ENCODE measurements around the gene HOXB8. TPM values are rescaled to one million over a fixed set of nuclear protein-coding genes. Genes with fewer than 3 reads are reported as not detected.
A peak's percentile ranks its signal among the peaks of the same experiment; 100 is the strongest.

HOXB8 gene
- total RNA-seq (not detected), polyA plus RNA-seq (0.07 TPM)
- long read RNA-seq, donor 1, result 0 reads
- long read RNA-seq, donor 2, result 0 reads
- long read RNA-seq, donor 3, result 0 reads
- long read RNA-seq, donor 4, result 0 reads
- long read RNA-seq, donor 5, partial matches to known transcripts, result 0 of 5 reads
- long read RNA-seq, donor 5, other reads (novel, unspliced or antisense), result 0 of 5 reads
- long read RNA-seq, donor 6, result 0 reads
- long read RNA-seq, donor 7, result 0 reads
- long read RNA-seq, donor 8, result 0 reads
- long read RNA-seq, donor 9, result 0 reads
- long read RNA-seq, donor 10, result 0 reads

GRCh38 chr17:48615047-48615962 lies at the start of gene HOXB8:
Gene HOXB8 (minus strand): TSS chr17:48615292. CDS start chr17:48614704, 588 bp downstream.
- 17% methylated on average over 41 of the region's 41 CpGs for whole genome bisulfite sequencing
- Histone ChIP-seq H3K36me3 (ENCODE audit: control insufficient read depth in 2 of 2, insufficient read depth in 2 of 2, low read length in 1 of 2) (no peaks in the 10 kb centered on the region), H3K27me3 (ENCODE audit: control insufficient read depth in 2 of 2, insufficient read depth in 1 of 2, low read length in 1 of 2) (peaks cover 90 to 100% of the 10 kb centered on the region in 2 donors), H3K9me3 (ENCODE audit: control insufficient read depth in 2 of 2, insufficient read depth in 1 of 2, low read length in 1 of 2) (peaks cover 1 to 34% of the 10 kb centered on the region in 2 donors), H3K27ac (ENCODE audit: low read depth in 1 of 2, low read length in 1 of 2) (no peak within 1 kb of the TSS), H3K4me3 (ENCODE audit: low read length in 2 of 2) (no peak within 1 kb of the TSS), H3K4me1 (ENCODE audit: control insufficient read depth in 2 of 2, insufficient read depth in 2 of 2, low read length in 2 of 2) (peaks cover 7 to 37% of the 10 kb centered on the region in 2 donors)
- no peak for DNase-seq (ENCODE audit: low read depth in 6 of 9, low spot score in 9 of 9)

DNA sequence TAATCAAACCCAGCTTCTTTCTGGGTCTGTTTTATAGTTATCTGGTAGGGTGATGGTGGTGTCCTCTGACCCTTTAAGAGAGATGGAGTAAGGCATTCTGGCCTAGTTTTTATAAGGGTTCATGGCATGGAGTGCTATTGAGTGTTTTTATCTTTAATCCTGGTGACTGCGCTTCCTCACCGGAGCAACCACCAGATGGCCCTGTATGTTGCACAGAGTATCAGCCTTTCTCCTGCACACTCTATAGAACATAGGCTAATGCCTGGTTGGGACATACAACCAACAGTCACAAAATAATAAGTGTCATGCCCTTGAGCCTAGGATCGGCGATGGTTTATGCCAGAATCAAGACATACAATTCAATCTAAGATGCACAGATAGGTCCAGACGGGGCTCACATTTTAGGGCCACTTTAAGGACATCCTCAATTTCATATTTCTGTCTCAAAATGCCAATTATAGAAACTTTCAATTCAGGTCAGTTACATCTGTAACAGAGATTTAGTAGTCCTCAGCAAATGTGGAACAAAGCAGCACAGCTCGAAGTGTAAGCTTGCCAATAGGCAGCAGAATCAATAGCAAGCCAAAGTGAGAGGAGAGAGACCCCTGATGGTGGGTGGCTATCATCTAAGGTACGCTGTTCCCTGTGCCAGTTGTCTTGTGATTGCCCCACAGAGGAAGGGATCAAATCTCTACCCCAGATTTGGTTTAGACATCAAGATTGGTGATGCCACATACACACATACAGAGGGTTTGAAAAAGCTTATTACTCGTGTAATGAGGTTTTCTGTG lies 48.2 kb upstream of the HOXB8 start:
- 92% methylated on average over 8 of the region's 8 CpGs for WGBS
- Histone ChIP-seq H3K9me3 (ENCODE audit: control insufficient read depth in 2 of 2, insufficient read depth in 1 of 2, low read length in 1 of 2) (no peaks in the 10 kb centered on the region), H3K36me3 (ENCODE audit: control insufficient read depth in 2 of 2, insufficient read depth in 2 of 2, low read length in 1 of 2) (no peaks in the 10 kb centered on the region), H3K27me3 (ENCODE audit: control insufficient read depth in 2 of 2, insufficient read depth in 1 of 2, low read length in 1 of 2) (peaks cover 0 to 20% of the 10 kb centered on the region in 2 donors), H3K4me1 (ENCODE audit: control insufficient read depth in 2 of 2, insufficient read depth in 2 of 2, low read length in 2 of 2) (no peaks in the 10 kb centered on the region), H3K27ac (ENCODE audit: low read depth in 1 of 2, low read length in 1 of 2) (no peak overlapping the region), H3K4me3 (ENCODE audit: low read length in 2 of 2) (no peak overlapping the region)
- DNase-seq (ENCODE audit: low read depth in 6 of 9, low spot score in 9 of 9), result no peak

DNA sequence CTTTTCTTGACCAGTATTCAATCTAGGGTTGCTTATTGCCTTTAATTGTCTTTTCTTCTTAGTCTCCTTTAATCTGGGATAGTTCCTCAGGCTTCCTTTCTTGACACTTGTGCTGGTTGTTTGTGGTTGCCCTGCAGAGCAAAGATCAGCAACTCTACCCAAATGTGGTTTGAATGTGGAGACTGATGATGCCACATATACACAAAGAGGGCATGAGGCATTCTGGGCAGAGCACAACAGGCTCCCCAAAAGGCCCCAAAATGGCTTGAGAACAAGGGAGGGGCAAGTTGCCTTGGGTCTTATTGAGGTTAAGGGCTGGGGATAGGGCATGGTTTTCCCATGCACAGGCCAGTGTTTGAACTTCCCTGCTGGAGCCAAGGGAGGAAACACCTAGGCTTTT lies 40.8 kb upstream of the HOXB8 start:
- no peaks in the 10 kb centered on the region for H3K9me3 ChIP-seq (ENCODE audit: control insufficient read depth in 2 of 2, insufficient read depth in 1 of 2, low read length in 1 of 2)
- H3K27ac ChIP-seq (ENCODE audit: low read depth in 1 of 2, low read length in 1 of 2), result no peak overlapping the region
- H3K4me1 ChIP-seq (ENCODE audit: control insufficient read depth in 2 of 2, insufficient read depth in 2 of 2, low read length in 2 of 2), result no peaks in the 10 kb centered on the region
- no peaks in the 10 kb centered on the region for H3K36me3 ChIP-seq (ENCODE audit: control insufficient read depth in 2 of 2, insufficient read depth in 2 of 2, low read length in 1 of 2)
- H3K27me3 ChIP-seq (ENCODE audit: control insufficient read depth in 2 of 2, insufficient read depth in 1 of 2, low read length in 1 of 2), result peaks cover 3 to 18% of the 10 kb centered on the region in 2 donors
- no peak overlapping the region for H3K4me3 ChIP-seq (ENCODE audit: low read length in 2 of 2)
- DNase-seq (ENCODE audit: low read depth in 6 of 9, low spot score in 9 of 9), result no peak

DNA sequence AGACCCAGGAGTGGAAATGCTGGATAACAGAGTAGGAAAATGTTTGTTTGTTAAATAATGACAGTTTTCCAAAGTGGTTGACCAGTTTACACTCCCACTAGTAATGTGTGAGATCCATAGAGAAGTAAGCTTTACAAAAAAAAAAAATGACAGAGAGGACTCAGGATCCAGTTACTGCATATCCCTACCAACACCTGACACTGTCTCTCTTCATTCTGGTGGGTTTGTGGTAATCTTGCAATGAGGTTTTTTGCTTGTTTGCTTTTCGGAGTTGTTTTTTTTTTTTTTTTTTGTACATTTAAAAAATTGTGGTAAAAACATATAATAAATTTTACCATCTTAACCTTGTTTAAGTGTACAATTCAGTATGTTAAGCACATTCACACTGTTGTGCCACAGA lies 34.6 kb upstream of the HOXB8 start:
- no peak for DNase-seq (ENCODE audit: low read depth in 6 of 9, low spot score in 9 of 9)
- Histone ChIP-seq H3K4me1 (ENCODE audit: control insufficient read depth in 2 of 2, insufficient read depth in 2 of 2, low read length in 2 of 2) (peaks cover 2 to 7% of the 10 kb centered on the region in 2 donors), H3K27me3 (ENCODE audit: control insufficient read depth in 2 of 2, insufficient read depth in 1 of 2, low read length in 1 of 2) (peaks cover 29 to 61% of the 10 kb centered on the region in 2 donors), H3K36me3 (ENCODE audit: control insufficient read depth in 2 of 2, insufficient read depth in 2 of 2, low read length in 1 of 2) (no peaks in the 10 kb centered on the region), H3K4me3 (ENCODE audit: low read length in 2 of 2) (no peak overlapping the region), H3K9me3 (ENCODE audit: control insufficient read depth in 2 of 2, insufficient read depth in 1 of 2, low read length in 1 of 2) (no peaks in the 10 kb centered on the region), H3K27ac (ENCODE audit: low read depth in 1 of 2, low read length in 1 of 2) (no peak overlapping the region)
- WGBS, result 79% methylated on average over 1 of the region's 1 CpG

GRCh38 chr17:48647963-48648245 lies 32.8 kb upstream of the HOXB8 start:
- Histone ChIP-seq H3K4me3 (ENCODE audit: low read length in 2 of 2) (no peak overlapping the region), H3K36me3 (ENCODE audit: control insufficient read depth in 2 of 2, insufficient read depth in 2 of 2, low read length in 1 of 2) (no peaks in the 10 kb centered on the region), H3K4me1 (ENCODE audit: control insufficient read depth in 2 of 2, insufficient read depth in 2 of 2, low read length in 2 of 2) (peaks cover 2 to 7% of the 10 kb centered on the region in 2 donors), H3K9me3 (ENCODE audit: control insufficient read depth in 2 of 2, insufficient read depth in 1 of 2, low read length in 1 of 2) (no peaks in the 10 kb centered on the region), H3K27me3 (ENCODE audit: control insufficient read depth in 2 of 2, insufficient read depth in 1 of 2, low read length in 1 of 2) (peaks cover 45 to 76% of the 10 kb centered on the region in 2 donors), H3K27ac (ENCODE audit: low read depth in 1 of 2, low read length in 1 of 2) (no peak overlapping the region)
- WGBS, result 70% methylated on average over 1 of the region's 1 CpG
- DNase-seq (ENCODE audit: low read depth in 6 of 9, low spot score in 9 of 9), result no peak

GRCh38 chr17:48647103-48647962 lies 32.2 kb upstream of the HOXB8 start:
- Histone ChIP-seq H3K4me1 (ENCODE audit: control insufficient read depth in 2 of 2, insufficient read depth in 2 of 2, low read length in 2 of 2) (peaks cover 2 to 7% of the 10 kb centered on the region in 2 donors), H3K27ac (ENCODE audit: low read depth in 1 of 2, low read length in 1 of 2) (no peak overlapping the region), H3K27me3 (ENCODE audit: control insufficient read depth in 2 of 2, insufficient read depth in 1 of 2, low read length in 1 of 2) (peaks cover 51 to 81% of the 10 kb centered on the region in 2 donors), H3K9me3 (ENCODE audit: control insufficient read depth in 2 of 2, insufficient read depth in 1 of 2, low read length in 1 of 2) (peaks cover 0 to 5% of the 10 kb centered on the region in 2 donors), H3K36me3 (ENCODE audit: control insufficient read depth in 2 of 2, insufficient read depth in 2 of 2, low read length in 1 of 2) (no peaks in the 10 kb centered on the region), H3K4me3 (ENCODE audit: low read length in 2 of 2) (peak overlapping the region in 1 of 2 donors; percentile 6)
- no peak for DNase-seq (ENCODE audit: low read depth in 6 of 9, low spot score in 9 of 9)
- WGBS, result 2% methylated on average over 30 of the region's 30 CpGs

DNA sequence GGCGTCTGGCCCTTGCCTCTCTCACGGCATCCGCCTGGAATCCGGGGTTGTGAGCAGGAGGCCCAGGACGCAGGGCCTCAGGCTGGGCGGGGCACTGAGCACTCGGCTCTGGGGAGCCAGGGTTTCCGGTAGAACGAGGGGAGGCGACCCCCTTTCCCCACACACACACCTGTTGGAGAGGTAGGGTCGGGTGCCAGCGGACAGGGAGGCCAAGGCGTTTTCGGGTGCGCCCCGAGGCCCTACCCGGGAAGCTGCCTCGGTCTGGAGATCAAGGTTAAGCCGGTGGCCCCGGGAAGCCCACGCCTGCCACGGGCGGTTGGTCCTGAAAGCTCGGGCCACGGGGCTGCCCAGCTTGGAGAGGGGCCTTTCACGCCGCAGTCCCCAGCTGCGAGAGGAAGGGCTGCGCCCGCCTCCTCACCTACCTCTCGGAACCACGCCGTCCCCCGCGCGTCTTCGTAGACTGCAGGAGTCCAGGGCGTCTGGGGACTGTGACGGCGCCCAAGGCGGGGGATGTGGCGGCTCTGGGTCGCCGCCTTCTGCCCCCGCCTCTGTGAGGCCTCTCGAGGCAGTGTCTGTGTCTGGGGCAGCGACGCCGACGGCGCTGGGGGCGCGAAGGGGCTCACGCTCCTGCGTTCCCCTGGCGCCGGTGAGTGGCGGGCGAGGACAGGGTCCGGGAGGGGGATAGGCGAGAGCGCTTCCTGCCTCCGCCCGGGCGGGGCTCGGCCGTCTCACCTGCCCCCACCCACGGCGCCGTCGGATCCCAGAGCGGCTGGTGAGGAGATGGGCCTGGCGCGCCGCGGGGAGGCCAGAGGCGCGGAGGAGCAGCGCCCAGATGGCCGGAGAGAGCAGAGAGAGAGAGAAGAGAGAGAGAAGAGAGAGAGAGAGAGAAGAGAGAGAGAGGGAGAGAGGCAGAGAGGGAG lies 31.4 kb upstream of the HOXB8 start:
- Histone ChIP-seq H3K4me1 (ENCODE audit: control insufficient read depth in 2 of 2, insufficient read depth in 2 of 2, low read length in 2 of 2) (peaks cover 2 to 7% of the 10 kb centered on the region in 2 donors), H3K9me3 (ENCODE audit: control insufficient read depth in 2 of 2, insufficient read depth in 1 of 2, low read length in 1 of 2) (peaks cover 0 to 6% of the 10 kb centered on the region in 2 donors), H3K27ac (ENCODE audit: low read depth in 1 of 2, low read length in 1 of 2) (no peak overlapping the region), H3K36me3 (ENCODE audit: control insufficient read depth in 2 of 2, insufficient read depth in 2 of 2, low read length in 1 of 2) (no peaks in the 10 kb centered on the region), H3K27me3 (ENCODE audit: control insufficient read depth in 2 of 2, insufficient read depth in 1 of 2, low read length in 1 of 2) (peaks cover 60 to 90% of the 10 kb centered on the region in 2 donors), H3K4me3 (ENCODE audit: low read length in 2 of 2) (no peak overlapping the region)
- no peak for DNase-seq (ENCODE audit: low read depth in 6 of 9, low spot score in 9 of 9)
- 9% methylated on average over 80 of the region's 80 CpGs for WGBS
